ENCODE measurements around the gene RABGAP1L.
"Not testable (repeated sequence)": the region's sequence is repeated elsewhere in the genome, so short reads cannot be mapped to it uniquely, and the experiment has no call there.

The RABGAP1L gene

GRCh38 chr1:174605198-174605597 is 445.9 kb downstream of the RABGAP1L start:
- TF ChIP-seq POLR2A (IDR thresholded peaks at IDR 0.05; ENCODE audit: low read length) (no peak), GATA1 (IDR thresholded peaks at IDR 0.05; ENCODE audit: low read depth, low read length) (no peak)
- DNase-seq = no peak

GRCh38 chr1:174606471-174606870 is 447.2 kb downstream of the RABGAP1L start:
- TF ChIP-seq POLR2A (IDR thresholded peaks at IDR 0.05; ENCODE audit: low read length) (no peak), GATA1 (IDR thresholded peaks at IDR 0.05; ENCODE audit: low read depth, low read length) (no peak)

GRCh38 chr1:174617905-174618304 is 458.6 kb downstream of the RABGAP1L start:
- DNase-seq = not testable (repeated sequence)

More at GRCh38 chr1:174606471-174606870, 447.2 kb downstream of the RABGAP1L start:
- DNase-seq = no peak

GRCh38 chr1:174623324-174624035 is 464.2 kb downstream of the RABGAP1L start:
- no peak for DNase-seq

GRCh38 chr1:174626031-174627025 is 467.0 kb downstream of the RABGAP1L start:
- TF ChIP-seq POLR2A (IDR thresholded peaks at IDR 0.05; ENCODE audit: low read length) = no peak
- TF ChIP-seq GATA1 (IDR thresholded peaks at IDR 0.05; ENCODE audit: low read depth, low read length) = no peak
- DNase-seq = no peak

More at GRCh38 chr1:174623324-174624035, 464.2 kb downstream of the RABGAP1L start:
- no peak for TF ChIP-seq POLR2A (IDR thresholded peaks at IDR 0.05; ENCODE audit: low read length)

GRCh38 chr1:174637487-174637886 is 478.2 kb downstream of the RABGAP1L start:
- no peak for DNase-seq
- TF ChIP-seq GATA1 (IDR thresholded peaks at IDR 0.05; ENCODE audit: low read depth, low read length) = no peak
- TF ChIP-seq POLR2A (IDR thresholded peaks at IDR 0.05; ENCODE audit: low read length) = no peak

GRCh38 chr1:174639461-174639860 is 480.1 kb downstream of the RABGAP1L start:
- no peak for DNase-seq
- TF ChIP-seq POLR2A (IDR thresholded peaks at IDR 0.05; ENCODE audit: low read length) = no peak

- no peak for DNase-seq
- TF ChIP-seq POLR2A (IDR thresholded peaks at IDR 0.05; ENCODE audit: low read length) (no peak), GATA1 (IDR thresholded peaks at IDR 0.05; ENCODE audit: low read depth, low read length) (no peak)
Measured at GRCh38 chr1:174640783-174641182, 481.5 kb downstream of the RABGAP1L start.

- no peak for DNase-seq
- no peak for TF ChIP-seq POLR2A (IDR thresholded peaks at IDR 0.05; ENCODE audit: low read length)
- TF ChIP-seq GATA1 (IDR thresholded peaks at IDR 0.05; ENCODE audit: low read depth, low read length) = no peak
Measured at GRCh38 chr1:174642393-174642792, 483.1 kb downstream of the RABGAP1L start.

GRCh38 chr1:174643206-174643605 is 483.9 kb downstream of the RABGAP1L start:
- no peak for DNase-seq
- TF ChIP-seq GATA1 (IDR thresholded peaks at IDR 0.05; ENCODE audit: low read depth, low read length) (no peak), POLR2A (IDR thresholded peaks at IDR 0.05; ENCODE audit: low read length) (no peak)

GRCh38 chr1:174649572-174649971 is 490.3 kb downstream of the RABGAP1L start:
- not testable (repeated sequence) for DNase-seq

- no peak for DNase-seq
- TF ChIP-seq POLR2A (IDR thresholded peaks at IDR 0.05; ENCODE audit: low read length) = no peak
- TF ChIP-seq GATA1 (IDR thresholded peaks at IDR 0.05; ENCODE audit: low read depth, low read length) = no peak
Measured at GRCh38 chr1:174652569-174653280, 493.4 kb downstream of the RABGAP1L start.

GRCh38 chr1:174654560-174654959 is 495.2 kb downstream of the RABGAP1L start:
- no peak for DNase-seq
- TF ChIP-seq POLR2A (IDR thresholded peaks at IDR 0.05; ENCODE audit: low read length) (no peak), GATA1 (IDR thresholded peaks at IDR 0.05; ENCODE audit: low read depth, low read length) (no peak)

- DNase-seq = no peak
- TF ChIP-seq GATA1 (IDR thresholded peaks at IDR 0.05; ENCODE audit: low read depth, low read length) (no peak), POLR2A (IDR thresholded peaks at IDR 0.05; ENCODE audit: low read length) (no peak)
Measured at GRCh38 chr1:174656409-174657059, 497.2 kb downstream of the RABGAP1L start.

All from erythroblast (primary cell).